Cardiac fibroblast (primary cell): Measurements from ENCODE around the gene FGD3.

Source experiments
- DNase-seq, 2 donors: peaks; one replicate each; pipeline versions ENCODE4 v3.0.0 to v3.0.0-alpha.2; 2010; ENCODE audit warnings: low read depth in 2 of 2
- H3K4me3 ChIP-seq, 2 donors: replicated peaks in 1 of 2; 1 replicate in 1 of 2; 2 replicates in 1 of 2; pipeline ENCODE4 v1.5.1; 2011; ENCODE audit warnings: low read depth in 2 of 2, low read length in 2 of 2, mild to moderate bottlenecking in 2 of 2, moderate library complexity in 1 of 2
- TF ChIP-seq, protein P1 (sequence below): IDR thresholded peaks from one replicate; pipeline ENCODE4 v1.5.1; 2011; ENCODE audit warnings: low read depth, mild to moderate bottlenecking, low read length, inconsistent platforms

The FGD3 gene

DNA sequence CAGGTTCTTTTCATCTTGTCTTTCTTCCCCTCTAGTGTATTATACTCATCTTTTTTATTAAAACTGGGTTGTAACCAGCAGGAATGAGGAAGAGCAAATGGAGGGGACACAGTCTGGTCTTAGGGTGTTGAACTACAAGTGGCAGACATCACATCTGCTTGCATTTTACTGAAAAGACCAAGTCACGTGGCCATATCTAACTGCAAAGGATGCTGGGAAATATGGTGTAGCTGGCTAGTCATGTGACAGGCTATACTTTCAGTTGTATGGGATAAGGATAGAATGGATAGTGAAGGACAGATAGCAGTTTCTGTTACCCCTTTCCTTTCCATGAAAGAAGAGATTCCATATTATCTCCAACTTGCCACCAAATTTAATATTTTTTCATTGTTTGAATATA is 13.0 kb upstream of the FGD3 start:
- DNase-seq = no peak
- TF ChIP-seq, protein P1, sequence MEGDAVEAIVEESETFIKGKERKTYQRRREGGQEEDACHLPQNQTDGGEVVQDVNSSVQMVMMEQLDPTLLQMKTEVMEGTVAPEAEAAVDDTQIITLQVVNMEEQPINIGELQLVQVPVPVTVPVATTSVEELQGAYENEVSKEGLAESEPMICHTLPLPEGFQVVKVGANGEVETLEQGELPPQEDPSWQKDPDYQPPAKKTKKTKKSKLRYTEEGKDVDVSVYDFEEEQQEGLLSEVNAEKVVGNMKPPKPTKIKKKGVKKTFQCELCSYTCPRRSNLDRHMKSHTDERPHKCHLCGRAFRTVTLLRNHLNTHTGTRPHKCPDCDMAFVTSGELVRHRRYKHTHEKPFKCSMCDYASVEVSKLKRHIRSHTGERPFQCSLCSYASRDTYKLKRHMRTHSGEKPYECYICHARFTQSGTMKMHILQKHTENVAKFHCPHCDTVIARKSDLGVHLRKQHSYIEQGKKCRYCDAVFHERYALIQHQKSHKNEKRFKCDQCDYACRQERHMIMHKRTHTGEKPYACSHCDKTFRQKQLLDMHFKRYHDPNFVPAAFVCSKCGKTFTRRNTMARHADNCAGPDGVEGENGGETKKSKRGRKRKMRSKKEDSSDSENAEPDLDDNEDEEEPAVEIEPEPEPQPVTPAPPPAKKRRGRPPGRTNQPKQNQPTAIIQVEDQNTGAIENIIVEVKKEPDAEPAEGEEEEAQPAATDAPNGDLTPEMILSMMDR = no peak
- H3K4me3 ChIP-seq = no peak overlapping the region

GRCh38 chr9:92938025-92938424 is 9.3 kb upstream of the FGD3 start:
- TF ChIP-seq, protein P1 = no peak
- no peak overlapping the region for H3K4me3 ChIP-seq
- DNase-seq = no peak

DNA sequence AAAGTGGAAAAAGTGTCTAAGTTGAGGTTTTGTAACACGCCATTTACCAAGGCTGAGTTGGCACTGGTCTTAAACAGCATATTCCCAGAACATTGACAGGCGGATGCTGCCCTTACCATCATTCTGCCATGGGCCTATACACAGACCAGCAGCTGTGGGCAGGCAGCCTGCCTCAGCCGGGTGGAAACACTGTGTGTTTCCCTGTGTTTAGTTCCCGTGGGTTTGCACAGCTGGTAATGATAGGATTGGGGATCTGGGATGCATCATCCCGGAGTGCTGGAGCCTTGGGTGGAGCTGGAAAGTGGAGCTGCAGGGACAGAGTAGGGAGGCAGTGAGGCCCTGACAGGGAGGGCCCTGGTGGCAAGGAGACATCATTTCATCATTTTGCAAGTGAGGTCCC is 5.5 kb upstream of the FGD3 start:
- TF ChIP-seq, protein P1 = no peak
- DNase-seq = no peak
- H3K4me3 ChIP-seq = no peak overlapping the region

DNA sequence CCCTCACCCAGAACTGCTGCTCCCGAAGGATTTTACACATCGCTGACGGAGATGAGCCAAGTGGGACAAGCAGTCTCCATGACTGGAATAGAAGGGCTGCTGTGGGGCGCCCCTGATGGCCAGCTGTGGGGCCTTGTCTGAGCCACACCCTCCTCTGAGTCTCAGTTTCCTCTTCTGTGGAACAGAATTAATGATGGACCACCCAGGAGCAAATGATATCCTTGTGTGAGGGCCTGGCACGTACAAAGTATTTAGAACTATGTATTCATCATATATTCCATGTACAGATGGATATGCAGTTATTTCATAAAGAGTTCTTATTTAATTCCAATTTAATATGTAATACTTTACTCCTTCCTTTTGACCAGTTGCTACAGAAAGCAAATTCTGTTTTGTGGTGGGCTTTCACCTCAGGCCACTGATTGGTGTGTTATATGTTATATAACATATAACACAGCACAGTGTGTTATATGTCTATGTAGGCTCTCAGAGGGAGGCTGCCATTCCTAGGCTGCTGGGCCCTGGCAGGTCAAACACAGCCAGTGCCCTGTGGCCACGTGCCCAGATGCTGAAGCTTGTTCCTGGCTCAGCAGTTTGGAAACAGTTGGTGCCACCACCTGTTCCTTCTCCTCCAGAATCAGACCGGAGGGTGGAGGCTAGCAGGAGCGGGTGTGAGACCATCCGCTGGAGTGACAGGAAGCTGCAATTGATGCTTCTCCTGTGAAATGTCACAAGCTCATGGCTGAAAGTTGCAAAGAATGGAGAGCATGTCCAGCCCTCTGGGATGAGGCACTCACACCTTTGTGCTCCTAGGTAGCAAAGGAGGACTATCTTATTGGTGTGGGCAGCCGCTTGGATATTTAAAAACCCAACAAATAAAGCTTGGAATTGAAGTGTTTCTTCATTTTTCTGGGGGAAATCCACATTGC is 4.4 kb upstream of the FGD3 start:
- no peak overlapping the region for H3K4me3 ChIP-seq
- DNase-seq = no peak
- TF ChIP-seq, protein P1 = no peak

- H3K4me3 ChIP-seq = no peak overlapping the region
- TF ChIP-seq, protein P1 = no peak
- no peak for DNase-seq
Measured at GRCh38 chr9:92944921-92945320, 2.4 kb upstream of the FGD3 start.

DNA sequence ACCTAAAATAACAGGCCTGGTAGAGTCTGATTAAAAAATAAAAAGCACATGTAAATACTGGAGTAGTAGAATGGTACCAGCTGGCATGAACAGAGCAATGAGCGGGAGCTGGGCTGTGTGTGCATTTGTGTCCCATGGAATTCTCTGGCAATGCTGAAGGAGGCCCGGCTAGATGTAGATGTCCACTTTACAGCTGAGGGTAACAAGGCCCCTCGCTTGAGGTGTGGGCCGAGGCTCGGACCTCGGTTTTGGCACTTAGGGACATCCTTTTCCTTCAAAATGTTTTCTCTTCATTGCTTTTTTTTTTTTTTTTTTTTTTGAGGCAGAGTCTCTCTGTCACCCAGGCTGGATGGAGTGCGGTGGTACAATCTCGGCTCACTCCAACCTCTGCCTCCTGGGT is 1.5 kb upstream of the FGD3 start:
- H3K4me3 ChIP-seq = no peak overlapping the region
- TF ChIP-seq, protein P1 = no peak
- no peak for DNase-seq
